Caki2 (cell line): ENCODE data around the gene ALX3. TPM values are rescaled to one million over a fixed set of nuclear protein-coding genes. Genes with fewer than 3 reads are reported as not detected.

Experiments
- DNase-seq: peaks from one replicate; pipeline ENCODE4 v3.0.0-alpha.2; 2015; ENCODE audit warnings: low read depth
- in situ Hi-C: cut with HindIII; loops from 2 replicates; pipeline ENCODE4 v1.10.0; 2016; ENCODE audit warnings: low sequenced_read_pairs, low pct_unique_long_range_greater_than_20kb, mixed read lengths
- total RNA-seq: library from RNA; depleted of rRNA; stranded (reverse); fragments of >200 nt; shearing (Covaris generic); gene quantifications from 2 replicates; pipeline ENCODE4 v1.2.3, GENCODE V29; 2014; ENCODE audit warnings: low replicate concordance; rRNA removed

The ALX3 gene
- not detected in 2 replicates for total RNA-seq

DNA sequence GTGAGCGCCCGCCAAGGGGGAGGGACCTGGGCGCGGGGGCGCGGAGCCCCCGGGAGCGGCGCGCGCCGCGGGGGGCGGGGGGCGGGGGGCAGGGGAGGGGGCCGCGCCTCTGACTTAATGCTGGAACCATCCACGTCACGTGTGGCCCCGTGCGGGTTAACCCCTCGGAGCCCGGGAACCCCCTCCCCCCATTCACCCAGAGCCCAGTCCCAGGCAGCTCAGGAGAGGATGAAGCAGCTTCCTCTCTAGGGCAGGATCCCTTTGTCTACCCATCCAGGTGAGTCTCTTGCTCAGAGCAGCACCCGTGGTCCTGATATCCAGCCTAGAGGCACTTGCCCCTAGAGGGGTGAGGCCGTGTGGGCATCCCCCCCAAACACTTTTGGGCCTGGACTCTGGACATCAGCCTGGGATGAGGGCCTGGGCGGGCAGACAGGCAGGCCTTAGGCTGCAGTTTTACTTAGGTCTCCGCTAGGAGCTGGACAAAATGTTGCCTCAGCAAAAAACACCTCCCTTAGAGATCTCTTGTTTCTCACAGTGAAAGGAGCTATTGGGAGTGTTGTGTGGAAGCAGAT, at the start of gene ALX3:
Gene ALX3, minus strand, starts transcription at position 2 of the 572 bp plus-strand sequence. CDS start 60 bp downstream, outside the sequence.
- in situ Hi-C loops = no loop called here
- DNase-seq = no peak

- no peak for DNase-seq
- in situ Hi-C loops = no loop called here
Measured at GRCh38 chr1:110119843-110120242, 49.4 kb upstream of the ALX3 start.

DNA sequence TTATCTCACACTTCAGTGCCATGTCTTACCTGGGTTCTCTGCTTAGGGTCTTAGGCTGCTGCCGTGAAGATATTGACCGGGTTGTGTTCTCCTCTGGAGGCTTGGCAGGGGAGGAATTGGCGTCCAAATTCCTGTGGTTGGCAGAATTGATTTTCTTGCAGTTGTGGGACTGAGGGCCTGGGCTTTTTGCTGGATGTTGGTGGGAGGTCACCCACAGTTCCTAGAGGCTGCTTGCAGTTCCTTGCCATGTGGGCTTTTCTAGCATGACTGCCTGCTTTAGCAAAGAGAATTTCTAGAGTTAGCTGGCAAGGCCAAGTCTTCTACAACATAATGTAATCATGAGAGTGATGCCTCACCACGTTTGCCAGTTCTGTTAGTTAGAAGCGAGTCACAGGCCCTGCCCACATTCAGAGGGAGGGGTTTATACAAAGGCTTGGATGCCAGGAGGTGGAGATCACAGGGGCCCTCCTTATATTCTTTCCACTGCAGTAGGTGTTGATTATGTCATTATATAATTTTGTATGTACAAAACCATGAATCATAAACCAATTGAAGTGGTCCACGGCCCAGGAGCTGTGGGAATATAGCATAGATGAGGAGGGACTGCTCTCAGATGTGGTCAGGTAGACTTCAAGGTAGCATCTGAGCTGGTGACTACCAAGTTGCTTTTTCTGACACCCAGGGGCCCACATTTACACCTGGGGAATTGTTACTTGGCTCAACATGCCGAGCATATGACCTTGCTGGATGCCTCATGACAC, 48.3 kb upstream of the ALX3 start:
- in situ Hi-C loops = no loop called here
- peak; percentile 4 for DNase-seq

DNA sequence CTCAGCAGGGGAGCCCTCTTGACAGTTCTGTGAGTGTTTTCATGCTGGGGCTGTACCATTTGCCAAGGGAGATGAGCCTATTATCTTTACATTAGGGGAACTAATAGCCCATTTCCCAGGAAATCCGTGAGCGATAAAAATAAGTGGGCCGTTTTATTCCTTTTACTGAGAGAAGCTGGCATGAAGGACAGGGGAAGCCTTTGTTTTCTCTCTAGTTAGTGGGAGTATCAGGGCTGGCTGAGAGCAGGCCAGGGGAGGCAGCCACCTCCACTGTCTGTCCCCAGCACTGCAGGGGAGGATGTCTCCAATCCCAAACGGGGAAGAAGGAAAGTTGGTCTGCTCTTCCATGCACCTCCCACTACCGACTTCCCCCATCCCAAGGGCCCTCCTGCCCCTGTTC, 44.3 kb upstream of the ALX3 start:
- in situ Hi-C loops = no loop called here
- no peak for DNase-seq

- in situ Hi-C loops = no loop called here
- DNase-seq = no peak
Measured at GRCh38 chr1:110114173-110114572, 43.7 kb upstream of the ALX3 start.

DNA sequence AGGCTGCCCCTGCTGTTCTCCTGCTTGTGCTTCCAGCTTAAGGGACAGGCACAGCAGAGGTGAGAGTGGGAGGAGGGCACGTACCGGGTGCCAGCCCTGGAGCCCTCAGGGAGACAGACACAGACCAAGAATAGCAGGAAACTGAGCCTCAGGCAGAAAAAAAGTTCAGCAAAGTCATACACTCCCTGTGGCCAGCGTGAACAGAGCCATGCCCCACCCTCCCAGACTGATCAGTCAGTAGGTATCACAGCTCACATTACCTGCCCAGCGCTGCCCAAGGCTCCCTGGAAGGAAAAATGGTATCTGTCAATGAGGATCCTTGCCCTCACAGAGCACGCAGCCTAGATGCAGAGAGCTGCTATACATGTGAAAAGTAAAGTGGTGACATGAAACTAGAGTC, 43.1 kb upstream of the ALX3 start:
- in situ Hi-C loops = no loop called here
- DNase-seq = no peak

- in situ Hi-C loops = no loop called here
- no peak for DNase-seq
Measured at GRCh38 chr1:110112656-110113055, 42.2 kb upstream of the ALX3 start.

DNA sequence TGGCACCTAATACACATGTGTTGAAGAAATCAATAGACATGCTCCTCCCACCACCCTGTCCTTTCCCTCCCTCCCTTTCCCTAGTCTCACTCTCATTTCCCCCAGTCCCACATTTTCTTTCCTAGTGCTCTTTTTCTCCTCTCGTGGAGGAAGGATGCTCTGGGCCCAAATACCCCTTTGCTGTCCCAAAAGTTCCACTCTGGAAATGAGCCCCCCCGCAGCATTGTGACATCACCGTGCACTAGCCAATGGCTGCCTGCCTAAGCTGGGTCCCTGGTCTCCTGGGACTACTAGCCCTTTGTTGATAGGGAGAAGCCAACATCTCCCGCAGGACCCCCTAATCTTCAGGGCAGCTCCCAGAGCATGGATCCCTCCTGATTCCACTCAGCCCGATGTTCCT, 41.7 kb upstream of the ALX3 start, which contains the start of gene UBL4B:
Gene UBL4B, plus strand, starts transcription at position 301 of the 400 bp plus-strand sequence. Its CDS starts 92 bp downstream, at position 393.
- in situ Hi-C loops = no loop called here
- no peak for DNase-seq

DNA sequence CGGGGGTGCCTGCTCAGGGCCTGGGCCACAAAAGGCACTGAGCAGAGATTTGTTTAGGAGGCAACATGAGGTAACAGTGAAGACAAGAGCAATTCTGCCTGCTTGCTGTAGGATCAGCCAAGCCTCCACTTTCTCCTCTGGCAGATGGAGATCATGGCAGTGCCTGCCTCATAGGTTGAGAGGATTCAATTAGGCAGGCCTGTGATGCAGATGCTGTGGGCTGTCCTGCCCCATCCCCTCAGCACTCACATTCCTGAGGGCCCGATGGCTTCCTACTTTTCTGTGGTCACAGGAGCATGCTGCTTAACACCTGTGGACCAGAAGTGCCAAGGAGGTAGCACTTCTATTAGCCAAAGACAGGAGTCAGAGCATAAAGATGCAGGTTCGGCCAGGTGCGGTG, 40.6 kb upstream of the ALX3 start:
- no peak for DNase-seq
- in situ Hi-C loops = no loop called here

DNA sequence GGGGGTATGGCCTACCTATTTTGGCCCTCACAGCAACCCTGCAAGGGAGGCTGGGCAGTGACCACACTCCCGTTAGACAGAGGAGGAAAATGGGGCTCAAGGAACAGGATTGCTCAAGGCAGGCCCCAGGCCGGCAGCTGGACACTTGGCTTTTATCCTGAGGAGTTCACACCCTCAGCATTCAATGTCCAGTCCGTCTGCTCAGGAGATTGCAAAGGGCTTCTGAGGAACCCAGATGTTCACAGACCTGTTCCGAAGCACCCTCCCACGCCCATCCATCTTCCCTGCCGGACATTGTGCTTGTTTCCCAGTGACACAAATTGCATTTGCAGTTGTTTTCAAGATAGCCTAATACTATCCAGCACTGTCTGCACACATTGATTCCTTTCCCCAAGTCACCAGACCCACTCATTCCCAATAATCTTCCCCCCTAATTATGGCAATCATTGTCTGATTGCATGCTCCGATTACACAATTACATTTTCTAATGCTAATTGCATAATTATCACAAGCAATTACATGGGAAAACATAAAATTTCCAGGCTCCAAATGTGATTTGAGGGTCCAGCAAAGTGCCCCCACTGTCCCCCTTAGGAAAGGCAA, 37.5 kb upstream of the ALX3 start:
- DNase-seq = no peak
- in situ Hi-C loops = no loop called here

- in situ Hi-C loops = no loop called here
- peak; percentile 38 for DNase-seq
Measured at GRCh38 chr1:110106013-110106941, 35.8 kb upstream of the ALX3 start.

GRCh38 chr1:110102081-110102480, 31.6 kb upstream of the ALX3 start:
- in situ Hi-C loops = no loop called here

GRCh38 chr1:110100335-110100734, 29.9 kb upstream of the ALX3 start:
- DNase-seq = no peak
- in situ Hi-C loops = no loop called here

More at GRCh38 chr1:110102081-110102480, 31.6 kb upstream of the ALX3 start:
- DNase-seq = no peak

GRCh38 chr1:110098222-110099026, 28.0 kb upstream of the ALX3 start:
- no peak for DNase-seq

GRCh38 chr1:110097507-110098221, 27.2 kb upstream of the ALX3 start:
- in situ Hi-C loops = no loop called here
- DNase-seq = no peak

More at GRCh38 chr1:110098222-110099026, 28.0 kb upstream of the ALX3 start:
- in situ Hi-C loops = no loop called here

DNA sequence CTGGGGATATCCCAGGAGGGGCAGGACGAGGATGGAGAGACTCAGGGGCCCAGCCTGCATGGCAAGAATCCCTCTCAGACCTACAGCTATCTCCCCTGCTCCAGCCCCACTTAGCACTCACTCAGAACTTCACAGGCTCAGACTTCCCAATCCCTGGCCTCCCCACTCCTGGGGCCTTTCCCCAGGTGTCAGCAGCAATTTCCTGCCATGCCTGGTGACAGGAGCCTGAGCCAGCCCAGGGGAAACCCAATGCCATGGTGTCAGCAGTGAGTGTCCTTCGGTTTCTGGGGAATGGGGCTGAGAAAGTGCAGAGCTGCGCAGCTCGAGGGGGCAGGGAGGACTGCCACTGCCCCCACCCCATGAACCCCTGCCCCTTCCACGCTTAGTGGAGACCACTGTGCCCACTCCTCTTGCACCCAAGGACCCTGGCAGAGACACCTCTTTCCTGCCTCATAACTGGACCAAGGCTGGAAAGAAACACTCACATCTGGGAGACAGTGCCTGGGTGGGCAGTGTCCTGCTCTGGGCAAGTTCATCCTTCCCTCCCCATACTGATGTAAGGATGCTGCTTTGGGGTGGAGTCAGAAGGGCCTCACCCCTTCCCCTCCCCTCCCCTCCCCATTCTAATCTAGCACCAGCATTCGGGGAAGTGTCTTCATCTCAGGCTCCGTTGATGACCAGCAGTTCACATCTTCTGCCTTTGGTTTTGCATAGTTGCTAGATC, 24.6 kb upstream of the ALX3 start:
- in situ Hi-C loops = no loop called here
- DNase-seq = no peak
